ENCODE measurements around the gene ROS1.

- no peak for TF ChIP-seq FOXM1 (IDR thresholded peaks at IDR 0.05; ENCODE audit: low read depth, low read length)
- TF ChIP-seq CEBPB (IDR thresholded peaks at IDR 0.05; ENCODE audit: borderline replicate concordance in 1 of 2, low read depth in 2 of 2, low read length in 2 of 2), result no peak
- no peak for TF ChIP-seq ZBTB40 (IDR thresholded peaks at IDR 0.05; ENCODE audit: borderline replicate concordance)
- TF ChIP-seq, protein P1, sequence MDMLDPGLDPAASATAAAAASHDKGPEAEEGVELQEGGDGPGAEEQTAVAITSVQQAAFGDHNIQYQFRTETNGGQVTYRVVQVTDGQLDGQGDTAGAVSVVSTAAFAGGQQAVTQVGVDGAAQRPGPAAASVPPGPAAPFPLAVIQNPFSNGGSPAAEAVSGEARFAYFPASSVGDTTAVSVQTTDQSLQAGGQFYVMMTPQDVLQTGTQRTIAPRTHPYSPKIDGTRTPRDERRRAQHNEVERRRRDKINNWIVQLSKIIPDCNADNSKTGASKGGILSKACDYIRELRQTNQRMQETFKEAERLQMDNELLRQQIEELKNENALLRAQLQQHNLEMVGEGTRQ (IDR thresholded peaks at IDR 0.05; ENCODE audit: borderline replicate concordance, low read depth, low read length), result no peak
- TF ChIP-seq RCOR1 (conservative IDR thresholded peaks at IDR 0.05; ENCODE audit: low read depth, low read length), result no peak
- no peak for TF ChIP-seq CTCF (IDR thresholded peaks at IDR 0.05 in 2 of 3, conservative IDR thresholded peaks at IDR 0.05 in 1 of 3; ENCODE audit: control insufficient read depth in 2 of 3, extremely low read depth in 1 of 3, insufficient read depth in 1 of 3, low read depth in 3 of 3, low read length in 3 of 3)
- no peak for TF ChIP-seq PML (IDR thresholded peaks at IDR 0.05; ENCODE audit: low read length)
- TF ChIP-seq MYC (IDR thresholded peaks at IDR 0.05; ENCODE audit: insufficient read depth, insufficient read length, insufficient replicate concordance, low read length, severe bottlenecking), result no peak
- no peak for TF ChIP-seq POLR2AphosphoS2 (IDR thresholded peaks at IDR 0.05; ENCODE audit: low read depth, low read length)
- no peak for TF ChIP-seq HDAC2 (IDR thresholded peaks at IDR 0.05)
- no peak for TF ChIP-seq RAD21 (IDR thresholded peaks at IDR 0.05; ENCODE audit: insufficient read depth, low read depth, low read length)
Measured at GRCh38 chr6:117418320-117418719, 7.4 kb downstream of the ROS1 start.

All from GM12878 (cell line).